ENCODE measurements around the gene HMX1. TPM values are rescaled to one million over a fixed set of nuclear protein-coding genes. Genes with fewer than 3 reads are reported as not detected.

Gene HMX1
- total and polyA plus RNA-seq, 2 donors (not counting 3 experiments of a cell fraction or from before 2014, with no cell fraction given): not detected

GRCh38 chr4:8847764-8848163 lies 23.9 kb downstream of the HMX1 start:
- Histone ChIP-seq H3K9ac (replicated peaks; ENCODE audit: extremely low read depth, insufficient read depth, low read length) (no peak overlapping the region), H3K27me3 (ENCODE audit: control insufficient read depth in 2 of 2, insufficient read depth in 2 of 2, low read length in 2 of 2) (no peaks in the 10 kb centered on the region), H3K27ac (ENCODE audit: insufficient read depth, low read depth, low read length) (no peak overlapping the region), H3K9me1 (replicated peaks; ENCODE audit: control insufficient read depth, extremely low read depth, insufficient read depth, low read length) (no peaks in the 10 kb centered on the region), H3K9me3 (replicated peaks; ENCODE audit: control insufficient read depth, insufficient read depth, low read length) (no peaks in the 10 kb centered on the region), H3K4me2 (ENCODE audit: insufficient read depth, low read length) (no peak overlapping the region), H3K4me3 (replicated peaks in 1 of 3; ENCODE audit: insufficient read depth in 1 of 3, low read depth in 1 of 3, low read length in 3 of 3) (no peak overlapping the region), H3K79me2 (ENCODE audit: control insufficient read depth, insufficient read depth, low read length) (no peaks in the 10 kb centered on the region), H4K20me1 (replicated peaks; ENCODE audit: control insufficient read depth, extremely low read depth, insufficient read depth, low read length) (no peaks in the 10 kb centered on the region), H3K36me3 (ENCODE audit: control insufficient read depth in 2 of 2, extremely low read depth in 1 of 2, insufficient read depth in 2 of 2, low read length in 2 of 2) (no peaks in the 10 kb centered on the region), H3K4me1 (ENCODE audit: control insufficient read depth, extremely low read depth, insufficient read depth, low read length) (no peaks in the 10 kb centered on the region), H2AFZ (ENCODE audit: low read depth, low read length) (no peak overlapping the region)
- TF ChIP-seq POLR2AphosphoS5 (IDR thresholded peaks at IDR 0.05; ENCODE audit: insufficient read depth, low read depth, low read length): no peak
- no peak for TF ChIP-seq CTCF (IDR thresholded peaks at IDR 0.05; ENCODE audit: extremely low read depth in 1 of 2, insufficient read depth in 1 of 2, low read depth in 1 of 2, low read length in 2 of 2)
- no peak for TF ChIP-seq MAX (IDR thresholded peaks at IDR 0.05; ENCODE audit: insufficient read depth, insufficient read length)
- no peak for TF ChIP-seq POLR2A (IDR thresholded peaks at IDR 0.05; ENCODE audit: low read depth, low read length)
- TF ChIP-seq MYC (IDR thresholded peaks at IDR 0.05; ENCODE audit: low read depth, low read length): no peak
- TF ChIP-seq FOS (IDR thresholded peaks at IDR 0.05; ENCODE audit: borderline replicate concordance, insufficient read depth, low read length): no peak
- no peak for TF ChIP-seq JUN (IDR thresholded peaks at IDR 0.05; ENCODE audit: borderline replicate concordance, insufficient read depth, insufficient read length, low read depth)
- TF ChIP-seq EZH2 (IDR thresholded peaks at IDR 0.05; ENCODE audit: borderline replicate concordance, low read depth, low read length, severe bottlenecking): no peak
- TF ChIP-seq GATA2 (IDR thresholded peaks at IDR 0.05; ENCODE audit: insufficient read depth, insufficient read length, low read depth, low read length): no peak
- FAIRE-seq: no peak
- no peak for DNase-seq (ENCODE audit: low read depth, low spot score)
- no TSS peak for BruUV-seq (replicated peaks)
- intact Hi-C loops (cut with micrococcal nuclease): no loop called here
- ChIA-PET CTCF (interaction anchor here (1.1 kb wide), 1 partner anchor 24 kb away, joined by 3 read pairs; the partner anchor contains the start of gene HMX1), POLR2A (no interaction called here)
- dilution Hi-C loops (cut with MboI; ENCODE audit: extremely low pct_ligation_motif_present, low sequenced_read_pairs): no loop called here
